IgD-negative memory B cell (primary cell): Measurements from ENCODE around the gene LENG8. TPM values are rescaled to one million over a fixed set of nuclear protein-coding genes. Genes with fewer than 3 reads are reported as not detected.
A peak's percentile ranks its signal among the peaks of the same experiment; 100 is the strongest.
"Not testable (repeated sequence)": the region's sequence is repeated elsewhere in the genome, so short reads cannot be mapped to it uniquely, and the experiment has no call there.

Experiments used
- H3K27ac Mint-ChIP-seq, 3 donors: one replicate each; pipeline ENCODE4 v1.8.0; 2020 to 2022; ENCODE audit warnings: mild to moderate bottlenecking in 3 of 3, mixed read lengths in 3 of 3, moderate library complexity in 1 of 3
- H3K27me3 Mint-ChIP-seq: one replicate; pipeline ENCODE4 v1.8.0; 2021; ENCODE audit warnings: mixed read lengths
- H3K36me3 Mint-ChIP-seq: one replicate; pipeline ENCODE4 v1.8.0; 2020; ENCODE audit warnings: mild to moderate bottlenecking, mixed read lengths
- H3K4me1 Mint-ChIP-seq, 3 donors: one replicate each; pipeline ENCODE4 v1.8.0; 2020 to 2022; ENCODE audit warnings: mixed read lengths in 3 of 3, mild to moderate bottlenecking in 1 of 3
- H3K4me3 Mint-ChIP-seq, 4 donors: one replicate each; pipeline ENCODE4 v1.8.0; 2020 to 2022; ENCODE audit warnings: mild to moderate bottlenecking in 4 of 4, mixed read lengths in 4 of 4, moderate library complexity in 3 of 4
- H3K9me3 Mint-ChIP-seq, 3 donors: one replicate each; pipeline ENCODE4 v1.8.0; 2020 to 2021; ENCODE audit warnings: mixed read lengths in 3 of 3, mild to moderate bottlenecking in 1 of 3
- polyA plus RNA-seq: library from polyadenylated mRNA; unstranded; fragments of 300-500 nt; fragmentation: Illumina TruSeq; gene quantifications from one replicate; pipeline ENCODE4 v1.2.3, GENCODE V29; 2021

LENG8 gene
- polyA plus RNA-seq, 1 donor from 2014 or later = 11.4 TPM

- no peak overlapping the region for H3K4me3 Mint-ChIP-seq
- H3K27me3 Mint-ChIP-seq = peaks cover 41% of the 10 kb centered on the region
- no peaks in the 10 kb centered on the region for H3K9me3 Mint-ChIP-seq
- H3K4me1 Mint-ChIP-seq = peaks cover 8 to 14% (median 11%) of the 10 kb centered on the region in 3 donors
- no peak overlapping the region for H3K27ac Mint-ChIP-seq
- H3K36me3 Mint-ChIP-seq = no peaks in the 10 kb centered on the region
Observed at GRCh38 chr19:54489341-54489740, 40.3 kb downstream of the LENG8 start.

- Mint-ChIP-seq H3K9me3 (no peaks in the 10 kb centered on the region), H3K4me1 (peaks cover 7 to 14% (median 10%) of the 10 kb centered on the region in 3 donors), H3K36me3 (no peaks in the 10 kb centered on the region), H3K27ac (peak overlapping the region in 1 of 3 donors; percentile 32), H3K27me3 (peaks cover 39% of the 10 kb centered on the region), H3K4me3 (no peak overlapping the region)
Observed at GRCh38 chr19:54489766-54490165, 40.8 kb downstream of the LENG8 start.

GRCh38 chr19:54492568-54492967, 43.6 kb downstream of the LENG8 start:
- H3K9me3 Mint-ChIP-seq = no peaks in the 10 kb centered on the region
- H3K4me3 Mint-ChIP-seq = no peak overlapping the region
- H3K36me3 Mint-ChIP-seq = no peaks in the 10 kb centered on the region
- peaks cover 5 to 10% (median 9%) of the 10 kb centered on the region in 3 donors for H3K4me1 Mint-ChIP-seq
- peaks cover 46% of the 10 kb centered on the region for H3K27me3 Mint-ChIP-seq
- H3K27ac Mint-ChIP-seq = no peak overlapping the region

GRCh38 chr19:54493056-54493455, 44.1 kb downstream of the LENG8 start:
- H3K4me1 Mint-ChIP-seq = peaks cover 7 to 11% (median 9%) of the 10 kb centered on the region in 3 donors
- H3K4me3 Mint-ChIP-seq, H3K9me3 Mint-ChIP-seq, H3K27ac Mint-ChIP-seq, H3K36me3 Mint-ChIP-seq: not testable (repeated sequence)
- peaks cover 49% of the 10 kb centered on the region for H3K27me3 Mint-ChIP-seq

GRCh38 chr19:54493967-54494585, 45.1 kb downstream of the LENG8 start:
- H3K9me3 Mint-ChIP-seq = no peaks in the 10 kb centered on the region
- no peak overlapping the region for H3K4me3 Mint-ChIP-seq
- H3K27ac Mint-ChIP-seq = no peak overlapping the region
- H3K36me3 Mint-ChIP-seq = no peaks in the 10 kb centered on the region
- H3K4me1 Mint-ChIP-seq = peaks cover 7 to 12% (median 7%) of the 10 kb centered on the region in 3 donors
- H3K27me3 Mint-ChIP-seq = peaks cover 56% of the 10 kb centered on the region

- H3K27ac Mint-ChIP-seq, H3K9me3 Mint-ChIP-seq: not testable (repeated sequence)
Observed at GRCh38 chr19:54495284-54495683, 46.3 kb downstream of the LENG8 start.

GRCh38 chr19:54497747-54498450, 48.9 kb downstream of the LENG8 start:
- H3K27ac Mint-ChIP-seq, H3K9me3 Mint-ChIP-seq, H3K36me3 Mint-ChIP-seq, H3K4me1 Mint-ChIP-seq: not testable (repeated sequence)
- H3K4me3 Mint-ChIP-seq = peak overlapping the region in 1 of 4 donors; percentile 52
- H3K27me3 Mint-ChIP-seq = peaks cover 44% of the 10 kb centered on the region

More at GRCh38 chr19:54495284-54495683, 46.3 kb downstream of the LENG8 start:
- peaks cover 5 to 12% (median 7%) of the 10 kb centered on the region in 3 donors for H3K4me1 Mint-ChIP-seq
- H3K4me3 Mint-ChIP-seq, H3K36me3 Mint-ChIP-seq: not testable (repeated sequence)
- peaks cover 59% of the 10 kb centered on the region for H3K27me3 Mint-ChIP-seq

GRCh38 chr19:54498451-54498772, 49.4 kb downstream of the LENG8 start:
- H3K9me3 Mint-ChIP-seq, H3K4me1 Mint-ChIP-seq, H3K27ac Mint-ChIP-seq, H3K4me3 Mint-ChIP-seq, H3K36me3 Mint-ChIP-seq: not testable (repeated sequence)
- peaks cover 42% of the 10 kb centered on the region for H3K27me3 Mint-ChIP-seq

- Mint-ChIP-seq H3K9me3 (peaks cover 2 to 5% (median 3%) of the 10 kb centered on the region in 3 donors), H3K4me3 (no peak within 1 kb of the TSS), H3K36me3 (no peaks in the 10 kb centered on the region), H3K27me3 (peaks cover 46% of the 10 kb centered on the region), H3K27ac (no peak within 1 kb of the TSS), H3K4me1 (peaks cover 9 to 13% (median 12%) of the 10 kb centered on the region in 3 donors)
Observed at GRCh38 chr19:54502518-54503048, 53.6 kb downstream of the LENG8 start, which contains the start of gene LAIR2. Gene LAIR2, plus strand, starts transcription at chr19:54502831. Its CDS starts 88 bp downstream, at chr19:54502919.

- H3K9me3 Mint-ChIP-seq, H3K36me3 Mint-ChIP-seq, H3K27ac Mint-ChIP-seq, H3K4me3 Mint-ChIP-seq: not testable (repeated sequence)
- H3K4me1 Mint-ChIP-seq = peaks cover 9 to 17% (median 16%) of the 10 kb centered on the region in 3 donors
- H3K27me3 Mint-ChIP-seq = peaks cover 34% of the 10 kb centered on the region
Observed at GRCh38 chr19:54505542-54505941, 56.5 kb downstream of the LENG8 start.

- no peak overlapping the region for H3K27ac Mint-ChIP-seq
Observed at GRCh38 chr19:54506079-54506478, 57.1 kb downstream of the LENG8 start.

GRCh38 chr19:54507038-54507717, 58.2 kb downstream of the LENG8 start:
- Mint-ChIP-seq H3K27me3 (peaks cover 35% of the 10 kb centered on the region), H3K4me3 (peak overlapping the region in 3 of 4 donors; percentile 29 to 70 (median 60)), H3K4me1 (peaks cover 9 to 17% (median 16%) of the 10 kb centered on the region in 3 donors), H3K27ac (peak overlapping the region in 1 of 3 donors; percentile 0)
- not testable (repeated sequence) for H3K9me3 Mint-ChIP-seq, H3K36me3 Mint-ChIP-seq

More at GRCh38 chr19:54506079-54506478, 57.1 kb downstream of the LENG8 start:
- H3K4me1 Mint-ChIP-seq = peaks cover 9 to 17% (median 16%) of the 10 kb centered on the region in 3 donors
- no peaks in the 10 kb centered on the region for H3K36me3 Mint-ChIP-seq
- H3K9me3 Mint-ChIP-seq = peaks cover 2 to 5% (median 3%) of the 10 kb centered on the region in 3 donors
- H3K4me3 Mint-ChIP-seq = no peak overlapping the region
- H3K27me3 Mint-ChIP-seq = peaks cover 34% of the 10 kb centered on the region

GRCh38 chr19:54507824-54508223, 58.8 kb downstream of the LENG8 start:
- H3K27ac Mint-ChIP-seq = no peak overlapping the region
- peaks cover 2 to 3% (median 3%) of the 10 kb centered on the region in 3 donors for H3K9me3 Mint-ChIP-seq
- H3K27me3 Mint-ChIP-seq = peaks cover 42% of the 10 kb centered on the region
- H3K4me3 Mint-ChIP-seq = peak overlapping the region in 2 of 4 donors; percentile 60 to 65
- H3K36me3 Mint-ChIP-seq = no peaks in the 10 kb centered on the region
- H3K4me1 Mint-ChIP-seq = peaks cover 9 to 17% (median 16%) of the 10 kb centered on the region in 3 donors

GRCh38 chr19:54508487-54508886, 59.5 kb downstream of the LENG8 start:
- Mint-ChIP-seq H3K27me3 (peaks cover 44% of the 10 kb centered on the region), H3K4me1 (peaks cover 9 to 17% (median 16%) of the 10 kb centered on the region in 3 donors)
- not testable (repeated sequence) for H3K27ac Mint-ChIP-seq, H3K9me3 Mint-ChIP-seq, H3K4me3 Mint-ChIP-seq, H3K36me3 Mint-ChIP-seq
